CD4-positive, CD25-positive, alpha-beta regulatory T cell (primary cell): ENCODE measurements around the gene ANKRD36. TPM values are rescaled to one million over a fixed set of nuclear protein-coding genes. Genes with fewer than 3 reads are reported as not detected.
"Not testable (repeated sequence)": the region's sequence is repeated elsewhere in the genome, so short reads cannot be mapped to it uniquely, and the experiment has no call there.

ENCODE experiments used
- ATAC-seq, 2 donors: fragments of 150-1000 bp; cut with Tn5 transposase; one replicate each; pipeline ENCODE4 v1.10.0; 2021; ENCODE audit warnings: low read depth in 2 of 2, moderate number of reproducible peaks in 2 of 2, moderate library complexity in 1 of 2
- DNase-seq, 3 donors: peaks; one replicate each; pipeline versions ENCODE4 v3.0.0 to v3.0.0-alpha.2; 2012 to 2022; ENCODE audit warnings: mixed read lengths in 1 of 3
- H3K27ac ChIP-seq: one replicate; pipeline ENCODE4 v1.7.0; 2013; ENCODE audit warnings: mild to moderate bottlenecking, low read length; ENCODE audit not compliant: insufficient read depth, poor library complexity, severe bottlenecking
- H3K27me3 ChIP-seq: one replicate; pipeline ENCODE4 v1.7.0; 2013; ENCODE audit warnings: low read length; ENCODE audit not compliant: control insufficient read depth, insufficient read depth
- H3K36me3 ChIP-seq: one replicate; pipeline ENCODE4 v1.7.0; 2013; ENCODE audit warnings: mild to moderate bottlenecking, low read length, moderate library complexity; ENCODE audit not compliant: control insufficient read depth, insufficient read depth
- H3K4me1 ChIP-seq: 2 replicates; pipeline ENCODE4 v1.7.0; 2013; ENCODE audit warnings: mild to moderate bottlenecking, low read length; ENCODE audit not compliant: insufficient read depth, control insufficient read depth, poor library complexity, severe bottlenecking
- H3K4me3 ChIP-seq: one replicate; pipeline ENCODE4 v1.7.0; 2013; ENCODE audit warnings: low read depth, mild to moderate bottlenecking, low read length, moderate library complexity
- H3K9me3 ChIP-seq, 2 experiments: 1 replicate in 1 of 2; 2 replicates in 1 of 2; pipeline ENCODE4 v1.7.0; 2013; ENCODE audit warnings: low read length in 2 of 2, mild to moderate bottlenecking in 1 of 2, moderate library complexity in 1 of 2; ENCODE audit not compliant: control insufficient read depth in 2 of 2
- H3K27ac Mint-ChIP-seq, 3 donors: one replicate each; pipeline ENCODE4 v1.8.0; 2020 to 2022; ENCODE audit warnings: mild to moderate bottlenecking in 3 of 3, mixed read lengths in 3 of 3, moderate library complexity in 2 of 3
- H3K27me3 Mint-ChIP-seq: one replicate; pipeline ENCODE4 v1.8.0; 2022; ENCODE audit warnings: mild to moderate bottlenecking, mixed read lengths
- H3K36me3 Mint-ChIP-seq: one replicate; pipeline ENCODE4 v1.8.0; 2020; ENCODE audit warnings: mixed read lengths
- H3K4me1 Mint-ChIP-seq, 4 donors: one replicate each; pipeline ENCODE4 v1.8.0; 2020 to 2022; ENCODE audit warnings: mixed read lengths in 4 of 4, mild to moderate bottlenecking in 1 of 4
- H3K4me3 Mint-ChIP-seq, 4 donors: one replicate each; pipeline ENCODE4 v1.8.0; 2020 to 2022; ENCODE audit warnings: mild to moderate bottlenecking in 4 of 4, mixed read lengths in 4 of 4, moderate library complexity in 3 of 4
- H3K9me3 Mint-ChIP-seq, 7 donors: one replicate each; pipeline ENCODE4 v1.8.0; 2020 to 2022; ENCODE audit warnings: mixed read lengths in 7 of 7, mild to moderate bottlenecking in 3 of 7, moderate library complexity in 2 of 7
- polyA plus RNA-seq, 4 donors: library from polyadenylated mRNA; unstranded; fragments of 300-500 nt; fragmentation: Illumina TruSeq; gene quantifications; one replicate each; pipeline ENCODE4 v1.2.3, GENCODE V29; 2021
- total RNA-seq: library from RNA; stranded (reverse); gene quantifications from one replicate; pipeline ENCODE4 v1.2.3, GENCODE V29; 2022

The ANKRD36 gene
- total and polyA plus RNA-seq, 5 donors from 2014 or later, result 5.1 to 85.2 (median 8.0) TPM

GRCh38 chr2:97200887-97201286 lies 87.9 kb downstream of the ANKRD36 start:
- H3K4me3 ChIP-seq, ATAC-seq, H3K27me3 Mint-ChIP-seq, H3K27me3 ChIP-seq, H3K4me3 Mint-ChIP-seq, H3K9me3 Mint-ChIP-seq, H3K27ac Mint-ChIP-seq, H3K4me1 ChIP-seq, H3K9me3 ChIP-seq, H3K27ac ChIP-seq, DNase-seq, H3K4me1 Mint-ChIP-seq: not testable (repeated sequence)
- peaks cover 43% of the 10 kb centered on the region for H3K36me3 ChIP-seq
- H3K36me3 Mint-ChIP-seq, result peaks cover 20% of the 10 kb centered on the region

DNA sequence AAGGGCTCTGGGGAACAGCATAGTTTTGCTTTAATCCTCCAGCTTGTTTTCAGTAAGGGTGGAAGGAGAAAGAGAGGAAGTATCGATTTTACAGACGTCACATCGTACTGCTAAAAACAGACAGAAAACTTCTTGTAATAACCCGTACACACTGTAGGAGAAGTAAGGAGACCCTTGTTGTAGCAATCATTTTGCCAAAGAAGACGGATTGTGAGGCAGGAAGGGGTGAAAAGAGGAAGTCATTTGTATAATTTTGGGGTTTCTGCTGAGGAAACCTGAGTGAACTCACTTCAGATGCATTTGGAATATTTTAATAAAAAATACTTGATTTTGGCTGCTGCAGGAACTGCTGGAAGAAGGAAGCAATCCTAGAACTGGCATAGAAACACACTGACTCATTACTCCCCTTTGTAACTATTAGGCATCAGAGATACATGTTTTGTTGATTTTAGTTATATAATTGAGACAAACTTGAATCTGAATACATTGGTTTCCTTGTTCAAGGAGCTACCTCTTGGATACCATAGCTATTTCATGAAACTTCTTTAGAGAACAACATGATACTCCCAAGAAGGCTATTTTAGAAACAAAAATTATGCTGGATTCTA lies 89.8 kb downstream of the ANKRD36 start:
- H3K4me1 Mint-ChIP-seq, H3K4me3 Mint-ChIP-seq, H3K9me3 ChIP-seq: not testable (repeated sequence)

GRCh38 chr2:97210325-97210724 lies 97.4 kb downstream of the ANKRD36 start:
- no peaks in the 10 kb centered on the region for H3K27me3 ChIP-seq
- no peak overlapping the region for H3K4me3 ChIP-seq
- Mint-ChIP-seq H3K9me3 (no peaks in the 10 kb centered on the region), H3K36me3 (peaks cover 40% of the 10 kb centered on the region), H3K27me3 (no peaks in the 10 kb centered on the region), H3K4me3 (no peak overlapping the region), H3K27ac (no peak overlapping the region), H3K4me1 (no peaks in the 10 kb centered on the region)
- H3K4me1 ChIP-seq, result no peaks in the 10 kb centered on the region
- no peak overlapping the region for H3K27ac ChIP-seq
- H3K9me3 ChIP-seq, result no peaks in the 10 kb centered on the region
- H3K36me3 ChIP-seq, result peaks cover 25% of the 10 kb centered on the region
- no peak for DNase-seq
- no peak for ATAC-seq

More for the DNA sequence above, 89.8 kb downstream of the ANKRD36 start:
- H3K27me3 Mint-ChIP-seq, DNase-seq, H3K27ac Mint-ChIP-seq, H3K4me3 ChIP-seq, H3K27ac ChIP-seq, ATAC-seq, H3K9me3 Mint-ChIP-seq, H3K4me1 ChIP-seq, H3K27me3 ChIP-seq: not testable (repeated sequence)
- H3K36me3 ChIP-seq, result peaks cover 31% of the 10 kb centered on the region
- H3K36me3 Mint-ChIP-seq, result peaks cover 20% of the 10 kb centered on the region

- H3K9me3 ChIP-seq, H3K27me3 Mint-ChIP-seq, DNase-seq, H3K27ac Mint-ChIP-seq, ATAC-seq, H3K4me1 ChIP-seq, H3K4me3 ChIP-seq, H3K27ac ChIP-seq, H3K4me3 Mint-ChIP-seq, H3K27me3 ChIP-seq, H3K4me1 Mint-ChIP-seq, H3K9me3 Mint-ChIP-seq: not testable (repeated sequence)
- peaks cover 24% of the 10 kb centered on the region for H3K36me3 ChIP-seq
- H3K36me3 Mint-ChIP-seq, result peaks cover 21% of the 10 kb centered on the region
These were observed 102.1 kb downstream of the ANKRD36 start for GRCh38 chr2:97215025-97215424.

GRCh38 chr2:97230848-97231585 lies 118.1 kb downstream of the ANKRD36 start:
- DNase-seq, H3K27me3 ChIP-seq, H3K4me3 Mint-ChIP-seq, H3K27ac Mint-ChIP-seq, H3K4me1 Mint-ChIP-seq, H3K27ac ChIP-seq, H3K4me1 ChIP-seq, H3K9me3 Mint-ChIP-seq, H3K36me3 ChIP-seq, H3K9me3 ChIP-seq, H3K27me3 Mint-ChIP-seq, ATAC-seq, H3K36me3 Mint-ChIP-seq, H3K4me3 ChIP-seq: not testable (repeated sequence)

- H3K27ac ChIP-seq, H3K4me3 Mint-ChIP-seq, H3K36me3 Mint-ChIP-seq, H3K4me1 ChIP-seq, H3K4me1 Mint-ChIP-seq, H3K9me3 Mint-ChIP-seq, DNase-seq, H3K36me3 ChIP-seq, H3K27me3 Mint-ChIP-seq, H3K4me3 ChIP-seq, H3K9me3 ChIP-seq, H3K27ac Mint-ChIP-seq, H3K27me3 ChIP-seq, ATAC-seq: not testable (repeated sequence)
These were observed 120.0 kb downstream of the ANKRD36 start for GRCh38 chr2:97232981-97233380.

- H3K27ac Mint-ChIP-seq, H3K4me1 Mint-ChIP-seq, H3K27me3 ChIP-seq, H3K36me3 ChIP-seq, ATAC-seq, H3K27me3 Mint-ChIP-seq, H3K4me3 Mint-ChIP-seq, H3K36me3 Mint-ChIP-seq, H3K9me3 ChIP-seq, H3K9me3 Mint-ChIP-seq, H3K4me1 ChIP-seq, H3K4me3 ChIP-seq, DNase-seq, H3K27ac ChIP-seq: not testable (repeated sequence)
These were observed 120.8 kb downstream of the ANKRD36 start for GRCh38 chr2:97233660-97234295.

- H3K36me3 ChIP-seq, H3K36me3 Mint-ChIP-seq, H3K27me3 Mint-ChIP-seq, H3K27ac ChIP-seq, H3K9me3 ChIP-seq, H3K9me3 Mint-ChIP-seq, H3K4me3 ChIP-seq, H3K4me1 Mint-ChIP-seq, ATAC-seq, H3K27me3 ChIP-seq, H3K4me1 ChIP-seq, DNase-seq, H3K27ac Mint-ChIP-seq, H3K4me3 Mint-ChIP-seq: not testable (repeated sequence)
These were observed 148.2 kb downstream of the ANKRD36 start for GRCh38 chr2:97261192-97261591.
